Activated CD4-positive, alpha-beta T cell treated with anti-CD3 and anti-CD28 coated beads, Interleukin-2, amount 50 U/mL, for 1 hour (primary cell): ENCODE data around the gene TRIM67.
"Not testable (repeated sequence)": the region's sequence is repeated elsewhere in the genome, so short reads cannot be mapped to it uniquely, and the experiment has no call there.

ENCODE experiments used
- DNase-seq: peaks from one replicate; pipeline ENCODE4 v3.0.0-alpha.2; 2020

Gene TRIM67

DNA sequence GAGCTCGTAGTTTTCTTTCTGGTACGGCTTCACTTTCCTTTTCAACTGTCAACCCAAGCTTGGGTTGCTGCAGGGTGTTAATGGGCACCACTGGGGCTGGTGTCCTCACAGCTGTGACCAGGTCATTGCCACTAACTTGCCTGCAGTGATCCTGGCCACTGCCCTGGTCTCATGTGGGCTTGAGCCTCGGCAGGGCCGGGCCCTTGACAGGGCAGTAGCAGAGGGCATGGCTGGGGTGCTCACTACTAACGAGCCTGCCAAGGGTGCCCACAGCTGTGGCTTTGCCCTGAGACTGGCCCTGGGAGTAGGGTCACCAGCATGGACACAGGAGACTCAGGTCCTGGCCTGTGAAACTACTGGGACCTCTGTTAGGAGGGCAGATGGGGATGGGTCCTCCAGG lies 47.7 kb downstream of the TRIM67 start:
- DNase-seq, result no peak

DNA sequence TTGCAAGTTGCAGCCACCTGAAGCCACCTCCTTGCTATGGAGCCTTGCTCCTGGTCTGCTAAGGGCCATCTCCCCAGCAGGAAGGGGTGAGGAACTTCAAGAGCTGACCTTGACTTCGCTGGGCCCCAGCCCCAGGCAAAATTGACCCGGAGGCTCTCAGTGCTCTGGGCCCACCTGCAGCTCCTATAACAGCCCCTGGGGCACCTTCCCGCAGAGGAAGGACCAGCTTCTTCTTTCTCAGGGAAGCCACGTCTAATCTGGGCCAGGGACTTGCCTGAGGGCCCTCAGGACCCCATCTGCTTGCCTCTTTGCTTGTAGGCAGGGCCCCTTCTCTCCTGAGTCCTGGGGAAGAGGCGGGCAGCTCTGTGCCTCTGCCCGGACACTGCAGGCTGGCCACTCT lies 48.3 kb downstream of the TRIM67 start:
- DNase-seq, result no peak

DNA sequence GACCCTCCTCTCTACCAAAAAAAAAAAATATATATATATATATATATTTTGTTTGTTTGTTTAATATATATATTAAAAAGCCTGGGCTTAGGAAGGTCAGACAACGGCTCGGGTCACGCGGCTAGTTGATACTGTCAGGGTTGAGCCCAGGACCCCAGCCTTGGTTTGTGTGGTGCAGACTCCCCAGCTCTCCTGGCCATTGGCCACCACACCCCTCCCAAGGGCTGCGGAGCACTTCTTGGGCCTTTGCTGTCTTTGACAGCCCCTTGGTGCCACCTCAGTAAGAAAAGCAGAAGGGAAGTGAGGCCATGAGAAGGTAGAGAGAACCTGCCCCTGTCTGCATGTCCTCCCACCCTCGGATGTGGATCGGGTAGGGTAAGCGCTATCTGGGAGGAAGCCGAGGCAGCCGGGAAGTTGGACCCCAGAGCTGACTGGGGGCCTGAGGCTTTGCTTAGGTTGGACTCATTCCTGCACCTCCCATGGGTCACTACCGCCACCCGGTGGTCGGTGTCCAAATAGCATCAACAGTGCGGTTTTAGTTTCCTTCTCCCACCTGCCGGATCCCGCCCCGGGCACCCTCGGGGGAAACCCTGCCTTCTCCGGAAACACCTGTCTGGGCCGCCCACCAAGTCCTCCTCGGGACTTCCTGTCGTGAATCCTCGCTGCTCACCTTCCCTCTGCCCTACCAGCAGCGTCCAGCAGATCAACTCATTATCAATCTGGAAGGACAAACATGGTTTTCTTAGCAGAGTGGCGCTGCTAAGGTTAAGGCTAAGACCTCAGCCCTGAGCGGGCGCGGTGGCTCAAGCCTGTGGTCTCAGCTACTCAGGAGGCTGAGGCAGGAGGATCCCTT lies 49.4 kb downstream of the TRIM67 start:
- DNase-seq, result peak; percentile 88

DNA sequence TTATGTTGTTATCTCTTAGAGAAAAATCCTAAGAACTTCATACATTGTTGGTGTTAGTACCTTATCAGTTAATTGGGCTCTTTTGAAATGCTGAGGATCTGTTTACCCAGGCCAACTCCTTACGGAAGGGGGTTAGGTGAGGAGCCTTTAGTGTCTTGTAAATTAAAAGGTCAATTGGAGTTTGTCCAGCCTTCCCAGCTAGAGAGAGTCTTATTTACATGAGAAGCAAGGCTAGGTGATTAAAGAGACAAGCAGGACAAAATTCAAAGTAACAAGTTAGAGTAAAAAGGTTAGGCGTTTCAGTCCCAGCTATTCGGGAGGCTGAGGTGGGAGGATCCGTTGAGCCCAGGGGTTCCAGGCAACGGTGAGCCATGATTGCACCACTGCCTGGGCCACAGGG lies 50.4 kb downstream of the TRIM67 start:
- not testable (repeated sequence) for DNase-seq

DNA sequence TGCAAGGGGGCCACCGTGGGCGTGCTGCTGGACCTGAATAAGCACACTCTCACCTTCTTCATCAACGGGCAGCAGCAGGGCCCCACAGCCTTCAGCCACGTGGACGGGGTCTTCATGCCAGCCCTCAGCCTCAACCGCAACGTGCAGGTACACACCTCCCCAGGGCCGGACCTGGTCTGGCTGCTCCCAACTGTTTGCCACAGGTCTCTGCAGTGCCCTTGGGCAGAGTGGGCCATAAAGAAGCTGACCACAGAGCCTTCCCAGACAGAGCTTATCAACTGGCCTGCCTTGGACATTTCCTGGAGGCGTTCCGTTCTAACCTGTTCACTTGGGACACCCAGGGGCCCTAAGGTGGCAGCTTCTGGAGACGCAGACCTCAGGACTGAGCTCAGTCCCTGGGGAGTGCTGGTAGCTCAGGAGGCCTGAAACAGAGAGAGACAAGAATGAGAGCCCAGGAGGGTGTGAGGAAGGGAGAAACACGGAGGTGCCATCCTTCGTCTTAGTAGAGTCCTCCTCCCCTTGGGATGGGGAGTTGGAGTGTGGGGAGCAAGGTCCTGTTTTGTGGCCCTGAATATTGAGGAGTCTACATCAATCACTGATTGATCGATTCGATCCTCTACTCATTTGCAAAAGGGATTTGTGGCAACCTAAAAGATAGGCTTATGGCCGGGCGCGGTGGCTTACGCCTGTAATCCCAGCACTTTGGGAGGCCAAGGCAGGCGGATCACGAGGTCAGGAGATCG lies 52.1 kb downstream of the TRIM67 start:
- no peak for DNase-seq

DNA sequence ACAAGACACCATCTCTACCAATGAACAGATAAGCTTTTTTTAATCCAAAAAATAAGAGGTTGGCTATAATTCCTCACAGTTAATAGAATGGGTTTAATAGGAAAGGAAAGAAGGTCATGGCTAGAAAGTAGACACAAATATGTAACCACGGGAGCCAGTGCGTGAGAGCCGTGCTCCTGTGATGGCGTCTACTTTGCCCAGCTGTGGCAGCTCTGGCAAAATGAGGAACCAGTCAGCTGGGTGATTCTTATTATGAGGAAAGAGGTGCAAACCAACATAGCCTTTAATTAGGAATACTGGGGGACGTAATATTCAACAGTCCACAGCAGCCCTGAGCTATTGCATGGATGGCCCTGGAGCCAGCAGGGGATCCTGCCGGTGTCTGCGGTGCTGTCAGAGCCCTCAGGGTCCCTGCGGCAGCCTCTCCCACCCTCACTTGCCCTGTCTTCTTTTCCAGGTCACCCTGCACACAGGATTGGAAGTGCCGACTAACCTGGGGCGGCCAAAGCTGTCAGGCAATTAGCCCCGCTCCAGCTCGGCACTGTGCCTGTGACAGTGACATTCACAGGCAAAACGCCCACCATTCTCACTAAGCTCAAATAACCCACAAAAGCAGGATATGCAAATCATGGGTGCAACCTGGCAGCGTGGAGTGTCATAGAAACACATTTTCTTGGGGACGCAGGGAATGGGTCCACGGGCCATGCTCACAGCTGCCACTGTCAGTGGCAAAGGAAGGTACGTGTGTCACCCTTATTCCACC lies 53.2 kb downstream of the TRIM67 start:
- DNase-seq, result no peak

DNA sequence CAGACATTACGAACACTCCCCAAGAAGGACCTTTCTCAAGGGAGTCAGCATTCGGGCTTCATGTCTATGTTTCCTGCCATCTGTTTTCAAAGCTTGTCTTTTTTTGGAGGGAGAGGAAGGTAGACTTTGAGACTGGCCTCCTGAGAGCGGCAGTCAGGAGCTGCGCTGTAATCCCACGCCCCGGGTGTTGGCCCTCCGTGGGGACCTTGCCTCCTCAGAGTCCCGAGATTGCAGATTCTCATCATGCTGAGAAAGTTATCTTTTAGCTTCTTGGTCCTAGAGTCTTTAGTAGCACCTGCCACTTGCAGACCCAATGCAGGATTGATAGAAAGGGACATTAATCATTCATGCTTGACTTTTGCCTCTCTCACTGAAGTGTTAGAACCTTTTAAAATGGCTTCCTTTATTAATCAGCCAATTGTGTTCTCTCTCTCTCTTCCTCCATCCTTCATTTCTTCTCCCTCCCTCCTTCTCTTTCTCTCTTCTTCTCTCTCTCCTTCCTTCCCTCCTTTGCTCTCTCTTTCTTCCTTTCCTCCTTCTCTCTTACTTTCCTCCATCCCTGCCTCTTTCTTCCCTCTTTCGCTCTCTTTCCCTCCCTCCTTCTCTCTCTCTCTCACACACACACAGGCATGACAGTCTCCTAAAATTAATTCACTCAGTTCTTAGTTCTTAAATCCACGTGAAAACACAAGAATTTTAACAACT lies 54.0 kb downstream of the TRIM67 start:
- DNase-seq, result no peak

DNA sequence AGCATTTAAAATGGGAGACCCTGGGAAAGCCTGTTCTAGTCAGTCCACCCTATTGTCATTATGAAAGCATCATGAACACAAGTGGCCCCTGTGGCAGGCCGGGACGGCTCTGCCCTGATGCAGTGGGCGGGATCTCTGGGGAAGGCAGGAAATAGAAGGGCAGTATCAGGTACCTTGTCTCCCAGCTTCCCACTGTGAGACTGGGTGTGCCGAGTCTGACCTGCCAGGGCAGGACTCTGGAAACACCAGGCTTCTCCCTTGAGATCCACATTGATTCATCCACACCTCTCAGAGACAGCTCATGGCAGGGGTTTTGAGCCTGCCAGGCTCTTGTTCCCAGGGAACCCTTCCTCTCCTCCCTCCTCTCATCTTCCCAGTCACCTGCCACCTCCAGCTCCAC lies 54.6 kb downstream of the TRIM67 start:
- no peak for DNase-seq

DNA sequence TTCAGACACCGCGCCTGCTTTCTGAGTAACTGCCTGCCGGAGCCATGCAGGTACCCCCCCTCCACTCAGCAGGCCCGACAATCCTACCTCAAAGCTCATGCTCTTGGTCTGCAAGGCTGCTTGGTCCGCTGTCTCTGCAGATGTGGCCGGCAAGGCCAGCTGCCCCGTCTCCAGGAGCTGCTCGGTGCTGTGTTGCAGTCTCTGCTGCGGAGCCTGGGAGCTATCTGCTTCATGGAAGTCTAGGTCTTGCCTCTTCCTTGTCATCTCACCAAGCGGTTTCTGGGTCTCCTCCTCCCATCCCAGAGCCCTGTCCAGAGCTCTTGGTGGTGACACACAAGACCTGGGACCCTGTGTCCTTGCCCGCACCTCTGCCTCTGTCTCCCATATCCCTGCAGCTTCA lies 55.2 kb downstream of the TRIM67 start:
- DNase-seq, result no peak

DNA sequence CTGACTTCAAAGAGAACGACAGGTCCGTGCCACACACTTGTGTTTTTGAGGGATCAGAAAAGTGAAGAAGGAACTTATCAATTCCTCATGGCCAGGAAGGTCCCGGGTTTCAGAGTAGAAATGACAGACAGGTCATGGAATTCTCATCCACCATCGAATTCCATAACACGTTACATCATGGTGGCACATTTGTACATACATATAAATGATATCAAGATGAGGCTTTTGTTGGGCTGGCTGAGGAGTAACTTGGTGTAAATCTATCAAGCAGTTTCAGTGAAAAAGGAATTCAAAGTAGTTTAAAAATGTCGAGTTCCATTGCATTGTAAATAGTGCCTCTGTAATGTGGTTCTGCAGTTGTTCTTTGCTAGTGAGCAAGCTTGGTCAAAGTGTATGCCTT lies 56.2 kb downstream of the TRIM67 start:
- no peak for DNase-seq

DNA sequence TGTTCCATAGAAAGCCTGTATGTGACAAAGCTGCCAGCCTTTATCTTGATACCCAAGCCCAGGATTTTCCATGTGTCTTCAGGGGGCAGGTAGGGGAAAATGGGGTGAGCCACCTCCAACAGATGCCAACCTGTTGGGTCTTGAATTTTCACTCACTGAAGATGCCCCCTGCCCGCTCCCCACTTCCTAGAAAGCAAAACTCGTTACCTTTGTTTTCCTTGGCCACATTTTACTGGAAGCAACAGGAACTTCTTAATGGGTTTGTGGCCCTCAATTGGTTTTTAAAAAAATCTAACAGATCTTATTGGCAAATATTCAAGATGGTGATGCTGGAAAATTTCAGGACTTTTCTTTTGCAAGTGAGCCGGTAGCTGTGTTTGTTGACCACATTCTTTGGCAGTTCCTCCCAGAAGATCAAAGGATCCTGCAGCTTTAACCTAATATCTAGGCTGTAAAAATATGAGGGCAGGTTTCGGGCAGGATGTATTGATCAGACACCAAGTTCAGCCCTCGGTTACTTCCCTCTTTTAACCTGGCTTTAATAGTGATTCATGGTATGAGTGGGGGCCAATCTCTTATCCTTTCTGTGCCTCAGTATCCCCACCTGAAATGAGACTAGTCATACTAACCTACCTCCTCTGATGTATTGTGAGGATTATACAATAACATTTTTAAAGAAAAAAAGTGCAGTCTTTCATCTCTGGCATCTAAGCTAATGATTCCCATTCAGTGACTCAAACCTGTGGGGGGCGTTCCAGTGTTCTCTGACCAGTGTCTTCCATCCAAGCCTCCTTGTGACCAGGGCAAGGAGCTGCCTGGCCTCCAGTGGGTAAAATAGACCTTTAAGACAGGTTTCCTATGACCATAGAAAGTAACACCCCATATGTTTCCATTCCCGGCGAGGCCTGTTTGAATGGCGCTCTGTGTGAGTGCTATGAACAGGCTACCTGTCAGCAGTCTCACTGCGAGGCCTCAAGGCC lies 57.9 kb downstream of the TRIM67 start:
- DNase-seq, result no peak

DNA sequence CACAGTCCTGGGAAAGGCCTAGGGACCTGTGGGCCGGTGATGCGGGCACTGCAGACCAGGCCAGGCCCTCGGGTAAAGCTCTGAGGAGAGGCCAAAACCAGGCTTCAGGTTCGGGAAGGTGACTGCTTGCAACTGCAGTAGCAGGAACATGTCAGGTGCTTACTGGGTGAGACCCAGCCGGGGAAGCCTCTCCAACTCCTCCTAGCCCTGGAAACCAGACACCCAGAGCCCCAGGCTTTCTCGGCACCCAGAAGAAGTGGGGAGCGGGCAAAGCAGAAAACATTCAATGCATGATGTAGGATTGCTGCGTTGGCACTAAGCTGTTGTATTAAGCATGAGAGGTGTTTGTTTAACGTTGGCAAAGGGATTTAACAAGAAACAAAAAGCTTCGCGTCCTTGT lies 58.9 kb downstream of the TRIM67 start:
- DNase-seq, result no peak

DNA sequence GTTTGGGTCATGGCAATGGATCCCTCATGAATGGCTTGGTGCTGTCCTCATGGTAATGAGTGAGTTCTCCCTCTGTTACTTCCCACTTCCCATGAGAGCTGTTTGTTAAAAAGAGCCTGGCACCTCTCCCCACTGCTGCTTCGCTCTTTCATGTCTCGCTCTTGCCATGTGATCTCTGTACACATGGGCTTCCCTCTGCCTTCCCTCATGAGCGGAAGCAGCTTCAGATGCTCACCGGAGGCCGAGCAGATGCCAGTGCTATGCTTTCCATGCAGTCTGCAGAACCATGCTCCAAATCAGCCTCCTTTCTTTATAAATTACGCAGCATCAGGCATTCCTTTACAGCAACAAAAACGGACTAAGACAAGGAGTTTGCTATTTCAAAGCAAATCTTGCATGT lies 64.3 kb downstream of the TRIM67 start:
- DNase-seq, result no peak

DNA sequence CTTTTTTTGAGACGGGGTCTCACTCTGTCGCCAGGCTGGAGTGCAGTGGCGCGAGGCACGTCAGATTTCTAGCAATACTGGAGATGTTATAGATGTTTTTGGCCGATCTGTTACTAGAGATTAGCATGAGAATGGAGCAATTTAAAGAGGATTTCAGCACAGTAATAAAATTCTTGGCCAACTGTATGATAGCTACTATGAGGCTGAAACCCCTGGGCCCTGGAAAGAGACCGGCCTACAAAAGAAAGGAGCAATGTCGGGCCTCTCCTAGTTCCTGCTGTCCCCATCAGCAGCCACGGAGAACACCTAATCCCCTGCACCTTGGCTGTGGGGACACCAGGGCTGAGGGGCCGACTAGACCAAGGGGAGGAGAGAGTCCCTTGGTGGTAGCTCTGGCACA lies 69.7 kb downstream of the TRIM67 start:
- DNase-seq, result no peak

DNA sequence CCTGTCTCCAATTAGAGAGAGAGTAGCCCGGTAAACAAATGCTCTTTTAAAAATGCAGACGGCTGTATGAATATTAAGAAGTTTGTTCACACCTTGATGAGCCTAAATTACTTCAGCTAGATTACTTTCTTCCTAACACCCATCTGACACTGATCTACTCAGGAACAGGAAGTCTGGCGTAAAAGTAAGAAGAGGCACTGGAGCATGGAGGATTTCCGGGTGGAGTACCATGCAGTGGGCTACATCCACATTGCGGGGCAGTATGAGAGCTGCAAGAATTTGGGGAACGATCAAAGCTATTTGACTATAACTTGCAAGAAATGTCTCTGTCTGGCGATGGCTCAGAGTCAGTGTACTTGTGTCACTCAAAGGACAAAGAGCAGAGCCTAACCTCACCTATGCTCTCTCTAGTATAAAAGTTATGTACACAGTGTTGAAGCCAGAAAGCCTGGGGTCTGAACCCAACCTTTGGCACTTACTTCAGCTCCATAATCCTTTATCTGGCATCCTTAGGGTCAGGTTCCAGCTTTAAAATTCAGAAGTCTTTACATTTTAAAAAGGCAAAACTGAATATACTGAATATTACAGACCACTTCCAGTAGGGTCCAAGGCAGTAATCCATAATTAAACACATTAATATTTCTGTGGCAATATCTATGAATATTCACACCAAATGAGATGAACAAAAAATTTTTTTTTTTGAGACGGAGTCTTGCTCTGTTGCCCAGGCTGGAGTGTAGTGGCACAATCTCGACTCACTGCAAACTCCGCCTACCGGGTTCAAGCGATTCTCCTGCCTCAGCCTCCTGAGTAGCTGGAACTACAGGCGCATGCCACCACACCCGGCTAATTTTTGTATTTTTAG lies 71.2 kb downstream of the TRIM67 start:
- no peak for DNase-seq

DNA sequence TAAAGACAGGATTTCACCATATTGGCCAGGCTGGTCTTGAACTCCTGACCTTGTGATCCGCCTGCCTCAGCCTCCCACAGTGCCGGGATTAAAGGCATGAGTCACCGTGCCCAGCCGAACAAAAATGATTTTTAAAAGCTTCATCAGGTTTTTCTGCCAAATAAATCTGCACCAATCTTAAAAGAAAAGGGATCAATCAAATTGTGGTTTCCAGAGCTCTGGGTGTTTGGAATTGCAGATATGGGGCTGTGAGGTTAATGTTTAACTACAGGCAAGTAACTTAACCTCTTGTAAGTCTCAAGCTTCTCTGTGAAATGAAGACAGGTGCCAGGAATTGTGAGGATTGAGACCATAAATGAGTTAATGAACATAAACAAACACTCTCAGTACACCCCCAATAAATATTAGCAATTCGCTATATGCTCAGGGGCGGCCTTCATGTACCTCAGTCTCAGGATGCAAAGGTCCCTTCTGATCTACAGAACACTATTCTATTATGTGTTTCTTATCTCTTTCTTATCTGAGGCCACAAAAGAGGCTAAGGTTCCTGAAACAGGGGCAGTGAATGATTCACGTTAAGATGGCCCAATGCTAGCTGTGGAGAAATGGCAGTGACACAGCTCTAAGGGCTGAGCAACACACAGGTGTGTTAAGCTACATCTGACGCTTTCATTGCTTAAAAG lies 72.0 kb downstream of the TRIM67 start:
- no peak for DNase-seq

DNA sequence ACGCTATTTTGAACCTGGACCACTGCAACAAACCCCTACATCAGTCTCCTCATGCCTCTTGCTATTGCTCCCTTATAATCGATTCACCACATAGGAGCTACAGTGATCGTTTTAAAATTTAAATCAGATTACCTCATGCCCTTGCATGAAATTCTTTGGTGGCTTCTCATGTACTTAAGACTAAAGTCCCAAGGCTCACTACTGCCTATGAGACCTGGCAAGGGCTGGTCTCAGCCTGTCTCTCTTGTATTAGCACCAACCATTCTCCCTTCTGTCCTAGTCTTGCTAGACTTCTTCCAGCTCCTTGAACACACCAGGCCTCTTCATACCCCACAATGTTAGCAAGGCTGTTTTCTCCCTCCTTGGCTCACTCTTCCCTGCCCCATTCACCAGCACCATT lies 72.6 kb downstream of the TRIM67 start:
- DNase-seq, result no peak

DNA sequence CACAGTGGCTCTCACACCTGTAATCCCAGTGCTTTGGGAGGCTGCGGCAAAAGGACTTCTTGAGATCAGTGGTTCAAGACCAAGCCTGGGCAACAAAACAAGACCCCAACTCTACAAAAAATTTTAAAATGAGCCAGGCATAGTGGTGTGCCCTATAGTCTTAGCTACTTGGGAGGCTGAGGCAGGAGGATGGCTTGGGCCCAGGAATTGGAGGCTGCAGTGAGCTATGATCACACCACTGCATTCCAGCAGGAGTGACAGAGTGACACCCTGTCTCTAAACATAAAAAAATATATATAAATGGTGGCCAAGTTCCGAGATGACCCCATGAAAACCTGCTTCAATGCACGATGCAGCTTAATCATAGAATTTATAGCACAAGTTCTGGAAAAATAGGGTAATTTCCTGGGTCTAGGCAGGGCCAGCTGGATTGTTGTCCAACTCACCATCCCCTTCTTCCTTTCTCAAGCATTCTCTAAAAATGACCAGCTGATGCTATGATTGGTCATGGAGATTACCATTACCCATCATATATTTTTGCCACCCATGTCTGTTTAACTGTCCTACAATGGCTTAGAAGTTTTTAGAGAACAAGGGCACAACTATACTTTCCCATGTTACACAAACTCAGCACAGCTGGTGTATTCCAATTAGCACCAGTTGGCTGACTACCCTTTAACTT lies 73.8 kb downstream of the TRIM67 start:
- no peak for DNase-seq

DNA sequence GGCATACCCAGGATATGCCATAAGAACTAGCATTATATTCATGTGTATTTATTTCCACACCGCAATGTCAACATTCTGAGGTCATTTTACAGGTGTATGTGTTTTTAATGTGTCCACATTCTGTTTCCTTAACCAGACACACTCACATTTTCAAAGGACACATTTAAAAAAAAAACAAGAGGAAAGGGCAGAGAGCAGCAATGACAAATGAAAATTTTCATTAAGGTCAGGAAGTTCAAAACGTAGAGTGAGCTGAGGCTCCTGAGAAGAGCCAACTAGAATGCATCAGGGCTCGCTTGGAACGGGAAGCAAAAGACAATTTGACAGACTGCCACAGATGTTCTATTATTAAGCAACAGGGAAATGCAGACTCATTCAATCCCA lies 74.3 kb downstream of the TRIM67 start:
- no peak for DNase-seq

DNA sequence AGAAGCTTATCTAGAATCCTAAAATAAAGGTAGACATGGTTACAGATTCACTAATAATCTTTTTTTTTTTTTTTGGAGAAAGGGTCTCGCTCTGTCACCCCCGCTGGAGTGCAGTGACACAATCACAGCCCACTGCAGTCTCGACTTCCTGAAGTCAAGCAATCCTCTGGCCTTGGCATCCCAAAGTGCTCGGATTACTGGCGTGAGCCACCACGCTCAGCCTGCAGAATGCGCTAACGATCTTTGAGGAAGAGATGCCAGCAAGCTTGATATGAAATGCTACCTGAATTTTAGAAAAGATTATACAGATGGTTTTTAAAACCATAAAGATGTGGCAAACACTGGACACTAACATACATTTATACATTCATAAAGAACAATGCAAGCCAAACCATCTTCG lies 75.1 kb downstream of the TRIM67 start:
- DNase-seq, result no peak
